Mammary epithelial cell (primary cell): ENCODE results near the gene MPZL1.

ENCODE experiments used
- EZH2 ChIP-seq: IDR thresholded peaks from 2 replicates; pipeline ENCODE4 v1.6.1; 2012; ENCODE audit warnings: low read length, inconsistent platforms, borderline replicate concordance
- TF ChIP-seq, protein P1 (sequence below), 2 donors: IDR thresholded peaks in 1 of 2; conservative IDR thresholded peaks in 1 of 2; 2 replicates each; pipeline ENCODE4 v1.5.1; 2011 to 2012; ENCODE audit warnings: inconsistent platforms in 2 of 2, low read length in 2 of 2, mild to moderate bottlenecking in 2 of 2, control low read depth in 1 of 2, low read depth in 1 of 2; ENCODE audit not compliant: insufficient read depth in 1 of 2; ENCODE audit errors: extremely low read depth in 1 of 2

DNA sequence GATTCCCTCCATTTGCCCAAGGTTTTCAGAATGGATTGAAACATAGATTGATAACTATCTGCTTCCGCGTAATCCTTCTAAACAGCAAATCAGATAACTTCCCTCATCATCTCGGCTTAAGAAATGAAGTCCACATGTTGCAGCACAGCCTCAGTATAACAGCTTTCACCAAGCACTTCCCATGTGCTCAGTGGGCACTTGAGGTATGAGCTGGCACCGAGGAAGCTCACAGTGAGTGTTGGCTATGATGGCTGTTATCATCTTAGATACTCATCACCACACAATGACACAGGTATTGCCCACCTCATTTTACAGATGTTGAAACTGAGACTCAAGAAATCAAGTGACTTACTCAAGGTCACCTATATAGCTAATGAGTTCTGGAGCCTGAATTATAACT, 48.5 kb upstream of the MPZL1 start:
- TF ChIP-seq, protein P1, sequence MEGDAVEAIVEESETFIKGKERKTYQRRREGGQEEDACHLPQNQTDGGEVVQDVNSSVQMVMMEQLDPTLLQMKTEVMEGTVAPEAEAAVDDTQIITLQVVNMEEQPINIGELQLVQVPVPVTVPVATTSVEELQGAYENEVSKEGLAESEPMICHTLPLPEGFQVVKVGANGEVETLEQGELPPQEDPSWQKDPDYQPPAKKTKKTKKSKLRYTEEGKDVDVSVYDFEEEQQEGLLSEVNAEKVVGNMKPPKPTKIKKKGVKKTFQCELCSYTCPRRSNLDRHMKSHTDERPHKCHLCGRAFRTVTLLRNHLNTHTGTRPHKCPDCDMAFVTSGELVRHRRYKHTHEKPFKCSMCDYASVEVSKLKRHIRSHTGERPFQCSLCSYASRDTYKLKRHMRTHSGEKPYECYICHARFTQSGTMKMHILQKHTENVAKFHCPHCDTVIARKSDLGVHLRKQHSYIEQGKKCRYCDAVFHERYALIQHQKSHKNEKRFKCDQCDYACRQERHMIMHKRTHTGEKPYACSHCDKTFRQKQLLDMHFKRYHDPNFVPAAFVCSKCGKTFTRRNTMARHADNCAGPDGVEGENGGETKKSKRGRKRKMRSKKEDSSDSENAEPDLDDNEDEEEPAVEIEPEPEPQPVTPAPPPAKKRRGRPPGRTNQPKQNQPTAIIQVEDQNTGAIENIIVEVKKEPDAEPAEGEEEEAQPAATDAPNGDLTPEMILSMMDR (conservative IDR thresholded peaks at IDR 0.05 in 1 of 2, IDR thresholded peaks at IDR 0.05 in 1 of 2; ENCODE audit: extremely low read depth in 1 of 2, insufficient read depth in 1 of 2, low read depth in 1 of 2, low read length in 2 of 2): no peak
- no peak for TF ChIP-seq EZH2
